Neuronal stem cell (in vitro differentiated cells): ENCODE results near the gene HSPA4L.

ENCODE experiments used
- DNase-seq: peaks from one replicate; pipeline ENCODE4 v3.0.0-alpha.2; 2013; ENCODE audit warnings: low spot score
- H2AFZ ChIP-seq: one replicate; pipeline ENCODE4 v1.6.1; 2013; ENCODE audit warnings: mild to moderate bottlenecking, low read length, inconsistent platforms
- H2AK5ac ChIP-seq: 2 replicates; pipeline ENCODE4 v1.6.1; 2013; ENCODE audit warnings: low read depth, mild to moderate bottlenecking, inconsistent platforms, low read length, moderate library complexity, mixed read lengths
- H2BK120ac ChIP-seq: 2 replicates; pipeline ENCODE4 v1.6.1; 2013; ENCODE audit warnings: low read depth, mild to moderate bottlenecking, inconsistent platforms, low read length, moderate library complexity, mixed read lengths
- H2BK12ac ChIP-seq: one replicate; pipeline ENCODE4 v1.6.1; 2013; ENCODE audit warnings: low read length, inconsistent platforms
- H2BK15ac ChIP-seq: 2 replicates; pipeline ENCODE4 v1.6.1; 2013; ENCODE audit warnings: mild to moderate bottlenecking, low read length, inconsistent platforms, mixed read lengths
- H2BK5ac ChIP-seq: one replicate; pipeline ENCODE4 v1.6.1; 2013; ENCODE audit warnings: inconsistent platforms, mild to moderate bottlenecking, low read length, moderate library complexity
- H3K14ac ChIP-seq: one replicate; pipeline ENCODE4 v1.6.1; 2013; ENCODE audit warnings: low read length, inconsistent platforms
- H3K18ac ChIP-seq: 2 replicates; pipeline ENCODE4 v1.6.1; 2013; ENCODE audit warnings: low read length, inconsistent platforms
- H3K23ac ChIP-seq: 2 replicates; pipeline ENCODE4 v1.6.1; 2013; ENCODE audit warnings: low read depth, mild to moderate bottlenecking, mixed read lengths, low read length, inconsistent platforms; ENCODE audit not compliant: poor library complexity
- H3K27ac ChIP-seq: replicated peaks from 3 replicates; pipeline ENCODE4 v1.5.1; 2013; ENCODE audit warnings: low read length, inconsistent platforms
- H3K27me3 ChIP-seq, 3 experiments: 2 replicates each; pipeline ENCODE4 v1.6.1; 2013; ENCODE audit warnings: low read length in 3 of 3, mild to moderate bottlenecking in 2 of 3, inconsistent platforms in 1 of 3, low read depth in 1 of 3, mixed read lengths in 1 of 3, moderate library complexity in 1 of 3; ENCODE audit not compliant: control insufficient read depth in 3 of 3, insufficient read depth in 3 of 3
- H3K36me3 ChIP-seq, 2 donors: replicated peaks in 1 of 2; 2 replicates each; pipeline ENCODE4 v1.6.1; 2013; ENCODE audit warnings: low read length in 2 of 2; ENCODE audit not compliant: control insufficient read depth in 2 of 2, insufficient read depth in 2 of 2
- H3K4ac ChIP-seq: 2 replicates; pipeline ENCODE4 v1.6.1; 2013; ENCODE audit warnings: inconsistent platforms, mild to moderate bottlenecking, low read length, moderate library complexity
- H3K4me1 ChIP-seq, 2 donors: 1 replicate in 1 of 2; 2 replicates in 1 of 2; pipeline ENCODE4 v1.6.1; 2013; ENCODE audit warnings: low read length in 2 of 2, low read depth in 1 of 2; ENCODE audit not compliant: control insufficient read depth in 2 of 2, insufficient read depth in 1 of 2
- H3K4me2 ChIP-seq: one replicate; pipeline ENCODE4 v1.6.1; 2013; ENCODE audit warnings: mild to moderate bottlenecking, low read length, inconsistent platforms; ENCODE audit not compliant: insufficient read depth, poor library complexity, severe bottlenecking
- H3K4me3 ChIP-seq, 2 donors: 2 replicates each; pipeline ENCODE4 v1.5.1; 2013; ENCODE audit warnings: low read length in 2 of 2, mild to moderate bottlenecking in 2 of 2, inconsistent platforms in 1 of 2, moderate library complexity in 1 of 2
- H3K79me1 ChIP-seq: one replicate; pipeline ENCODE4 v1.6.1; 2013; ENCODE audit warnings: low read depth, mild to moderate bottlenecking, inconsistent platforms, low read length, moderate library complexity
- H3K9ac ChIP-seq: one replicate; pipeline ENCODE4 v1.6.1; 2013; ENCODE audit warnings: mild to moderate bottlenecking, low read depth, low read length, inconsistent platforms; ENCODE audit not compliant: poor library complexity
- H3K9me3 ChIP-seq, 2 donors: replicated peaks in 1 of 2; 2 replicates each; pipeline versions ENCODE3 to v1.6.1; 2013; ENCODE audit warnings: low read length in 2 of 2, mild to moderate bottlenecking in 2 of 2, inconsistent platforms in 1 of 2, low read depth in 1 of 2, mixed read lengths in 1 of 2, moderate library complexity in 1 of 2; ENCODE audit not compliant: control insufficient read depth in 2 of 2, insufficient read depth in 1 of 2
- H4K8ac ChIP-seq: one replicate; pipeline ENCODE4 v1.6.1; 2013; ENCODE audit warnings: low read depth, mild to moderate bottlenecking, inconsistent platforms, low read length, moderate library complexity
- H4K91ac ChIP-seq: one replicate; pipeline ENCODE4 v1.6.1; 2013; ENCODE audit warnings: low read length, low read depth, mild to moderate bottlenecking, inconsistent platforms; ENCODE audit not compliant: poor library complexity
- WGBS, 2 donors: extraction: QIAGEN DNeasy Blood & Tissue Kit; methylation state at CpG; one replicate each; pipeline ENCODE4 v1.1.7; 2013; ENCODE audit warnings: missing lambda C conversion rate in 2 of 2, mixed read lengths in 1 of 2; ENCODE audit not compliant: insufficient read length in 2 of 2, insufficient replicate concordance in 1 of 2; ENCODE audit errors: extremely low coverage in 2 of 2; 5-methylcytosine and 5-hydroxymethylcytosine counted together

HSPA4L gene

DNA sequence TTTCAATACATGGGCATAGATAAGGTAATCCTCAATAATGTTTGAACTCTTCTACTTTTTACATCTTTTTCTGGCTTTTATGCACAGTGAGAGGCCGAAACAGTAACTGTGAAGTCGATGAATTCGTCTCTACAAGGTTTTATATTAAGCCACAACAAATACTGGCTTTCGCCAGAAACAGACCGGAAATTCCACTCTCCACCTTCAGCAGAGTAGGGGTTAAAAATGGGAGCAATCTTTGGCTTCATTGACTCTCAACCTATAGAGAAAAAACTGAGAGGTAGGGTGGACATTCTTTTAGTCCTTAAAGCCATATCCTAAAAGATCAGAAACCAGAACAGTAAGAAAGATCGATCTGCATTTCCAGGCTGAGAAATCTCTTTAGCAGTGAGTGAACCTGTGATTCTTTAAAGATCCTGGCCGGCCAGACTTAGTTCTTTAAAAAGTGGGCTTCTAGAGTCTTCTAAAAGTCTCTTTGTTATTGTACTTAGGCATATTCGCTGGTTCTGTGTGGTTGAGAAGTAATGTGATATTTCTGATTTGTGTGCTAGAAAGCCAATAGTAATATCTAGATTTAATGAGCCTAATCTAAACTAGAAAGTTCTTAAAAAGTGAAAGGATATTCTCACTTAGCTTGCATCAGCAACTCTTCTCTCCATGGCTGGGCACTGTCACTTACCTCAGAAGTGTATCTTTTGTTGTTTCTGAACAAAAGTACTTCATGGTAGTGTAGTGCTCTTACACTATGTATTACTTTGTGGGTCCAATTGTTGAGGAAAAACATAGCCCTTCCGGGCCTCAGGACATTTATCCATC, 2.0 kb downstream of the HSPA4L start:
- Histone ChIP-seq H2BK5ac (no peak overlapping the region), H3K9ac (no peak overlapping the region), H4K91ac (no peak overlapping the region), H3K4me1 (peaks cover 0 to 4% of the 10 kb centered on the region in 2 donors), H3K79me1 (no peaks in the 10 kb centered on the region), H2BK12ac (no peak overlapping the region), H3K4ac (no peak overlapping the region), H3K4me2 (no peak overlapping the region), H2BK120ac (no peak overlapping the region), H4K8ac (no peak overlapping the region), H3K4me3 (peak overlapping the region in 1 of 2 donors; percentile 83), H3K27ac (no peak overlapping the region), H3K9me3 (peaks cover 0 to 7% of the 10 kb centered on the region in 2 donors), H3K27me3 (peaks cover 0 to 25% (median 0%) of the 10 kb centered on the region in 3 experiments), H3K23ac (no peak overlapping the region), H2BK15ac (no peak overlapping the region), H2AK5ac (no peak overlapping the region), H3K18ac (no peak overlapping the region), H3K36me3 (no peaks in the 10 kb centered on the region), H3K14ac (no peak overlapping the region), H2AFZ (peak overlapping the region; percentile 90)
- no CpG with 5 or more reads among the region's 9 CpGs for WGBS, 2 donors
- no peak for DNase-seq

GRCh38 chr4:127788517-127788916, 6.4 kb downstream of the HSPA4L start:
- no peak overlapping the region for H3K4me2 ChIP-seq
- no peak overlapping the region for H3K23ac ChIP-seq
- no CpG with 5 or more reads among the region's 2 CpGs for WGBS, 2 donors
- H2BK12ac ChIP-seq, result no peak overlapping the region
- no peak overlapping the region for H2AFZ ChIP-seq
- H3K27me3 ChIP-seq, result peaks cover 0 to 5% (median 0%) of the 10 kb centered on the region in 3 experiments
- H3K27ac ChIP-seq, result no peak overlapping the region
- H3K9ac ChIP-seq, result no peak overlapping the region
- peaks cover 0 to 7% of the 10 kb centered on the region in 2 donors for H3K9me3 ChIP-seq
- no peak overlapping the region for H4K8ac ChIP-seq
- H2AK5ac ChIP-seq, result no peak overlapping the region
- peaks cover 0 to 2% of the 10 kb centered on the region in 2 donors for H3K4me1 ChIP-seq
- no peak overlapping the region for H2BK120ac ChIP-seq
- H3K36me3 ChIP-seq, result no peaks in the 10 kb centered on the region
- H3K14ac ChIP-seq, result no peak overlapping the region
- no peaks in the 10 kb centered on the region for H3K79me1 ChIP-seq
- no peak overlapping the region for H3K4me3 ChIP-seq
- no peak overlapping the region for H3K4ac ChIP-seq
- H2BK15ac ChIP-seq, result no peak overlapping the region
- DNase-seq, result no peak
- H2BK5ac ChIP-seq, result no peak overlapping the region
- H3K18ac ChIP-seq, result no peak overlapping the region
- H4K91ac ChIP-seq, result no peak overlapping the region

- DNase-seq, result no peak
- Histone ChIP-seq H2BK5ac (no peak overlapping the region), H3K79me1 (no peaks in the 10 kb centered on the region), H3K9me3 (peaks cover 0 to 7% of the 10 kb centered on the region in 2 donors), H2AK5ac (no peak overlapping the region), H3K4me2 (no peak overlapping the region), H3K23ac (no peak overlapping the region), H3K4me3 (no peak overlapping the region), H3K27ac (no peak overlapping the region), H3K4ac (no peak overlapping the region), H2BK120ac (no peak overlapping the region), H3K9ac (no peak overlapping the region), H2AFZ (no peak overlapping the region), H2BK15ac (no peak overlapping the region), H2BK12ac (no peak overlapping the region), H3K27me3 (no peaks in the 10 kb centered on the region), H4K8ac (no peak overlapping the region), H3K36me3 (peaks cover 0 to 9% of the 10 kb centered on the region in 2 donors), H3K14ac (no peak overlapping the region), H4K91ac (no peak overlapping the region), H3K4me1 (no peaks in the 10 kb centered on the region), H3K18ac (no peak overlapping the region)
- no CpG with 5 or more reads among the region's 1 CpG for WGBS, 2 donors
Observed at GRCh38 chr4:127791391-127791790, 9.3 kb downstream of the HSPA4L start.

DNA sequence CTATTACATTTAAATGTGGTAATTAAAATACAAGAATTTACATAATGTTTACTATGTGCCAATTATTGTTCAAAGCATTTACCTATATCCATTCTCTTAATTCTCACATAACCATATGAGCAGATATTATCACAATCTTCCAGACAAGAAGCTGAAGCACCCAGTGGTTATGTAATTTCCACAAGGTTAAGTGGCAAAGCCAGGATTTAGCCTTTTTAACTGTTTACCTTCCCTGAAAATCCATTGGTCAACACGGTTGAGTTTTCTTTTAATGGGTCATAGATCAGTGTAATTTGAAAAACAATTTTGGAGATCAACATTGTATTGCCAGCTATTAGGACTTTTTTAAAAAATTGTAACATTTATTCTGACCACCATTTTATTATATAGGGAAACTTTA, 11.4 kb downstream of the HSPA4L start:
- H3K4ac ChIP-seq, result no peak overlapping the region
- H4K91ac ChIP-seq, result no peak overlapping the region
- no peak overlapping the region for H3K14ac ChIP-seq
- no peak overlapping the region for H2AK5ac ChIP-seq
- H3K9ac ChIP-seq, result no peak overlapping the region
- no peaks in the 10 kb centered on the region for H3K27me3 ChIP-seq
- no peak overlapping the region for H2BK12ac ChIP-seq
- no CpG with 5 or more reads among the region's 1 CpG for WGBS, 2 donors
- H3K9me3 ChIP-seq, result peaks cover 0 to 3% of the 10 kb centered on the region in 2 donors
- H3K23ac ChIP-seq, result no peak overlapping the region
- no peak overlapping the region for H4K8ac ChIP-seq
- no peak overlapping the region for H2BK5ac ChIP-seq
- H3K18ac ChIP-seq, result no peak overlapping the region
- no peak overlapping the region for H3K4me3 ChIP-seq
- no peaks in the 10 kb centered on the region for H3K4me1 ChIP-seq
- peaks cover 0 to 13% of the 10 kb centered on the region in 2 donors for H3K36me3 ChIP-seq
- no peaks in the 10 kb centered on the region for H3K79me1 ChIP-seq
- H3K4me2 ChIP-seq, result no peak overlapping the region
- H3K27ac ChIP-seq, result no peak overlapping the region
- no peak overlapping the region for H2BK15ac ChIP-seq
- H2AFZ ChIP-seq, result no peak overlapping the region
- DNase-seq, result no peak
- no peak overlapping the region for H2BK120ac ChIP-seq
